Activated CD4-positive, alpha-beta T cell treated with anti-CD3 and anti-CD28 coated beads, Interleukin-2, amount 50 U/mL, for 48 hours (primary cell): Measurements from ENCODE around the gene PRKAR1B.
"Not testable (repeated sequence)": the region's sequence is repeated elsewhere in the genome, so short reads cannot be mapped to it uniquely, and the experiment has no call there.

ENCODE experiments used
- DNase-seq, 2 experiments: peaks; one replicate each; pipeline ENCODE4 v3.0.0-alpha.2; 2020

The PRKAR1B gene

DNA sequence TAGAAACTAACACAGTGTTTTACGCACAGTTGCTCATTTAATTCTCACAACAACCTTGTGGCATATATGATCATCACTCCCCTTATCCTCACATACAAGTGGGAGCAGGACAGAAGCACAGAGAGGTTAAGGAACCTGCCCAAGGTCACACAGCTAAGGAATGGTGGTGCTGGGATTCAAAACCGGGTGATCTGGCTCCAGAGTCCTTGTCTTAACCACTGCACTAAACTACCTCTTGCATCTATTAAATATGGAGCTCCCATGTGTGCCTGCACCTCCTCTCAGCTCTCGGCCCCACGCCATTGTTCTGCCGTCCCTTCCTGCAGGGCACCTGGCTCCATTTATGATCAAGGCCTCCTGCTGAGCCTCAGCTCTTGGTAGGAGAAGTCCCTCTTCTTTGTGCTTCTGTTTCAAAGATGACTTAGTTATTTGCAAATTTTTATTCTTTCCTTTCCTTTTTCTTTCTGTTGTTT is 107.7 kb downstream of the PRKAR1B start:
- no peak for DNase-seq

DNA sequence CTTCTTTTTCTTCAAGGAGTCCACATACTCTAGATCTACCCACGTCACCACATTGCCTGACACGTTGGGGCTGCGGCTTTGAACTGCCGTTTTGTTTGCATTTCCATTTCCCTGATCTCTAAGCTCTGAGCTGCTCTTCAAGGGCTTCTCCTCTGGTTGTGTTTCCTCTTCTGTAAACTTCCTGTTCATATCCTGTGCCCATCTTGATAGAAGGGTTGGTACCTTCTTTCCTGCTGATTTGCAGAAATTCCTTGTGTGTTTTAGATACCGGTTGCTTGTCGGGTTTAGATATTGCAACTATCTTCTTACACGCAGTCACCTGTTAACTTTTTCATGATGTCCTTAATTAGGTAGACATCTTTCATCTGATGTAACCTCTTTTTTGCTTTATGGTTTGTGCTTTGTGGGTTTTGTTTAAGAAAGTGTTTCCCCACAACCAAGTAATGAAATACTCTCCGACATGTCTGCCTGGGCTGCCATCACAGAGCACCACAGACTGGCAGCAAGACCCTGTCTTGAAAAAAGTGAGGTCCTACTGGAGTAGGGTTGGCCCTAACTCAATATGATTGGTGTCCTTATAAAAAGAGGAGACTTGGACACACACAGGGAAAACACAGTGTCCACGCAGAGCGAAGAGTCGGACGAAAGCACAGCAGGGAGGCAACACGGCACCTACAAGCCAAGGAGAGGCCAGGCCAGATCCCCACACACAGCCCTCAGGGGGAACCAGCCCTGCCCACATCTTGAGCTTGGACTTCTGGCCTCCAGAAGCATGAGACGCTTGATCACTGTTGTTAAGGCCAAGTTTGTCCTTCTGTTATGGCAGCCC is 108.3 kb downstream of the PRKAR1B start:
- peak; percentile 51 to 65 for DNase-seq

GRCh38 chr7:617614-618538 is 109.2 kb downstream of the PRKAR1B start:
- DNase-seq: peak; percentile 31 to 43

- DNase-seq: no peak
Observed at GRCh38 chr7:613442-614140, 113.5 kb downstream of the PRKAR1B start.

GRCh38 chr7:611837-612236 is 115.2 kb downstream of the PRKAR1B start:
- not testable (repeated sequence) for DNase-seq

GRCh38 chr7:611281-611810 is 115.7 kb downstream of the PRKAR1B start:
- no peak for DNase-seq

DNA sequence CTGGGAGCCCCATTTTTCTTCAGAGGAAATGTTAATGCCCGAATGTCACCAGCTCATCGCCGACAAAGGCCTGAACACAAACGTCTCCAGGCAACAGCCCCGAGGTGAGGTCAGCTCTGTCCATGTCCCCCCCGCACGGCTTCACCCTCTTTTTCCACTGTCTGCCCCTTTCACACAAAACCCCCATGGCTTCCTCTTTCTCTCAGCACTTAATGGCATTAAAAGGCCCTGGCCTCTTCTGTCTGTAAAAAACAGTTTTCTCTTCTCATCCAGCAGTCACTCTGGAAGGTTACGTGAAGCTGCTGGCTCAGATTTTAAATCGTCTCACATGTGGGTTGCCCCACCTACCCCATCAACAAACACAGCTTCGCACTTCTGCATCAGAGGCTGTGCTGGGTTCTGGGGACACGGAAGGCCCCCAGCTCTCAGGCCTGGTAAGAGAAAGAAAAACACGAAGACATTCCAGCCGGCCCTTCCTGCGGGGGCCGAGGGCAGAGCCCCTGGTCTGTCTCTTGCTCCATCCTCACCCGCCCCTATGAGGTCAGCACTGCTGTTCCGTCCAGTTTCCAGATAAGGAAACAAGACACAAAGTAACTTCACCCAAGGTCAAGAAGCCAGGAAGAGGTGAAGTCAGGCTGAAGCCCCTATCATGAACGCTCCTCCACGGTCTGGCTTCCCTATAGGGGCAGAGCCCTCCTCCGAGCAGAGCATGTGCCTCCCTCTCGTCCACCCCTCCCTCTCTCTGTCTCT is 116.4 kb downstream of the PRKAR1B start:
- no peak for DNase-seq

GRCh38 chr7:610141-610530 is 116.9 kb downstream of the PRKAR1B start:
- no peak for DNase-seq

GRCh38 chr7:609365-609764 is 117.7 kb downstream of the PRKAR1B start:
- DNase-seq: no peak

GRCh38 chr7:608954-609353 is 118.1 kb downstream of the PRKAR1B start:
- no peak for DNase-seq

DNA sequence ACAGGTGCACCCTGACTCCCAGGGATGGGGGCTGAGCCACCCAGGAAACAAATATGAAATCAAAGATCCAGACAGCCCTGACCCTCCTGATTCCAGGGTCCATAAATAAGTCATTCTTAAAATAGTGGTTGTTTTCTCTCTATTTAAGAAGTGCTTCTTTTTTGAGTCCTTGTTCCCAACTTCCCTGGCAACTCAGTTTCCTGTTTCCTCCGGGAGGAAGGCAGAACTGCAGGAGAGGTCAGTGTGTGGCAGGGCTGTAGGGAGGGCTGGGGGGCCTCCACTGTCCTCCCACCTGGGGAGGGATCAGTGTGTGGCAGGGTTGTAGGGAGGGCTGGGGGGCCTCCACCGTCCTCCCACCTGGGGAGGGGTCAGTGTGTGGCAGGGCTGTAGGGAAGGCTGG is 118.7 kb downstream of the PRKAR1B start:
- no peak for DNase-seq

DNA sequence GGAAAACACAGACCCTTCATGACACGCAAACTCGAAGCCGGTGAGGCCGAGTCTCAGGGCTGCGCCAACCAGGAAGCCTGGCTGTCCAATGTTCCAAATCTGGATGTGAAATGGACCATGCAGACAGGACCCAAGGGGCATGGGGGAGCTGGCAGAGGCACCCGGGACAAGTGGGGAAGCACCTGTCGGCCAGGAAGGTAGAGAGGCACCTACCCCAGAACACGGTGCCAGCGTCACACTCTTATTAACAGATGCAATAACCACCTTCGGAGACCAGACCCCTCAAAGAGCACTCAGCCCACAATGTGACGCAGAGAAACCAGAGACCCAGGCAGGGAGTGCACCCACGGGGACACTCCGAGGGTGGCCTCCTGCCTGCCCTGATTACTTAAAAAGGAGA is 119.1 kb downstream of the PRKAR1B start:
- DNase-seq: no peak

DNA sequence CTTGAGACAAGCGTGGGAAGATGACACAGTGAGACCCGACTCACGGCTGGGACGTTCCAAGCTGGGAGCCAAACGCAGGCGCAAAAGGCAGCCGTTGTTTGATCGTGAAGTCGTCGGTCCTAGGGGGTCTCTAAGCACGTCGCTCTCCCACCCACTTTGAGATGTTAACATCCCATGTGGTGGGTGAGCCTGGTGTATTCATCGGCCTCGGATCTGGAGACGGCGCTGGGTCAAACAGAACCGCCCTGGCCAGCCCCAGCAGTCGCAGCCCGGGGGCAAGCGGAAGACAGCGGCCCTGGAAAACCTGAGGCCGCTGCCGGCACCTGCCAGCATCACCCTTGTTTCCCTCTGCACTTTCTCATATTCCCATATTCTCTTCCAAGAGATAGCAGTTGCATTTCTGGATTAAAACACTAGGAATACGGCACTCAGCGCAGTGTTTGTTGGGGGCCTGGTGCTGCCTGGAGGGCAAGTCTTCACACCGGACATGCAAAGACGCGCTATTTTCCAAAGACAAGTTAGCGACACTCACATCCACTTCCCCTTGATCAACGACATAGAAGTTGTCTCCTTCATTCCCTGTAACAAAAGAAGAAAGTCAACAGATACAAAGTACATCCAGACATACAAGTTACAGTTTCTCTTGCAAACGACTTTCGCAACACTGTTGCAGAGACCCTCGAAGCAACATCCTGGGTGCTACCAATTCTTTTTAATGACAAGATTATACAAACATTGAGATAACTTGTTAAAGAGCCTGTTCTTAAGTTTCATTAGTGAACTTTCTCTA is 121.2 kb downstream of the PRKAR1B start:
- DNase-seq: no peak

DNA sequence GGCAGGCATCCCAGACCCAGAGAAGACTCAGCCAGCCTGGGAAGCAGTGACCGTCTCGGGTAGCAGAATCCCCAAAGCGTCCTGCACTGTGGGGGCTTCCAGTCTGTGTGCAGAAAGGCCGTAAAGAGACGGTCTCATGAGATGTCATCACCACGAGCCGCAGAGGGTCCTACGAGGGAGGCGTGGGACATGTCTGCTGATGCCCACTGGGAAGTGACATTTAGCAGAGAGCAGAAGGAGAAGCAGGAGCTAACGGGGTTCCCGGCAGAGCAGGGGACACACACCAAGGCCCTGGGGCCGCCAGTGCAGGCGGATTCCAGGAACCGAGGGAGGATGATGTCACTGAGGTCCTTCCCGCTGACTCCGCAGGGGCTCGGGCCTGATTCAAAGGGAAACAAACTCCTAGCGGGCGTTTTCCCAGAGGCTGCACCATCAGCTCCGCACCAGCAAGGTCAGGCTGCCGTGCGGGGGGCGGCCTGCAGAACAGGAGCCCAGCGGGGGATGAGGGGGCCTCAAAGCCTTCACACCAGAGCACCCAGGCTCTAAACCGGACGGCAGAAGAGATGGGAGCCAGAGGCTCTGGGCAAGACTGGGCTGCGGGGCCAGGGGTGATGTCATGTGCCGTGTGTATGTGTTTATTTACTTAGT is 122.1 kb downstream of the PRKAR1B start:
- DNase-seq: peak; percentile 70 to 74

DNA sequence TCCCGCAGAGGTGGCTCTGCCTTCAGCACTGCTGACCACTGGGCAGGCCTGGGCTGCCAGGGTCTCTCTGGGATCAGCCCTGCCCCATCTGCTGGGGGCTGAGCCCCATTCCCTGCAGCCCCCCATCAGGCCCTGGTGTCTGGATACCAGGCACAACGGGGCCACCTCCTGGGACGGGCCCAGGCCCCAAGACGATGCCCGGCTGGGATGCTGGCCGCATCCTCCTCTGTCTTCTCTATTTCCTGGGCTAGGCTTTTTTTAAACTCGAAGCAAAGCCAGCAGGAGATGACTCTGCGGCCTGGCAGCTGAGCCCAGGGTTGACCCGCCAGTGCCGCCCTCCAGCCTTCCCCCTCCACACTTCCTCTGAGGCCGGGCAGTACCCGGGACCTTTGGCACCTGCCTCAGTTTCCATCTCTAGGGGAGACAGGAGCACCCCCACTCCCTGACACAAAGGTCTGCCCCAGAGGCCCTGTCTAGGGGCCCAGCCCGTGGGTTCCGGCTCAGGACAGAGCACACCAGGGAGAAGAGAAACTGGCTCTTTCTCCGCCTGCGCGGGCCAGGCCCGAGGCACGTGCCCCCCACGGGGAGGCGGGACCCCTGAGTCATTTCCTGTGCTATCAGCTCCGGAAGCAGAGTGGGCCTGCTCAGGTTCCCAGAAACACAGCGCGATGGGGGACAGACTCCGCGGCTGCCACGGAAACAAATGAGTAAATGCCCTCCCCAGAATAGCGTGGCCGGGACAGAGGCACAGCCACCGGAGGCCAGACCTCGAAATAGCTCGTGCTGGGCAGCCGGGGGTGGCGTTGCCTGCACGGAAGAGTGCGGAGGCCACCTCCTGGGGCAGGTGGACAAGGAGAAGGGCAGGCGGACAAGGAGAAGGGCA is 122.8 kb downstream of the PRKAR1B start:
- peak; percentile 95 to 97 for DNase-seq

DNA sequence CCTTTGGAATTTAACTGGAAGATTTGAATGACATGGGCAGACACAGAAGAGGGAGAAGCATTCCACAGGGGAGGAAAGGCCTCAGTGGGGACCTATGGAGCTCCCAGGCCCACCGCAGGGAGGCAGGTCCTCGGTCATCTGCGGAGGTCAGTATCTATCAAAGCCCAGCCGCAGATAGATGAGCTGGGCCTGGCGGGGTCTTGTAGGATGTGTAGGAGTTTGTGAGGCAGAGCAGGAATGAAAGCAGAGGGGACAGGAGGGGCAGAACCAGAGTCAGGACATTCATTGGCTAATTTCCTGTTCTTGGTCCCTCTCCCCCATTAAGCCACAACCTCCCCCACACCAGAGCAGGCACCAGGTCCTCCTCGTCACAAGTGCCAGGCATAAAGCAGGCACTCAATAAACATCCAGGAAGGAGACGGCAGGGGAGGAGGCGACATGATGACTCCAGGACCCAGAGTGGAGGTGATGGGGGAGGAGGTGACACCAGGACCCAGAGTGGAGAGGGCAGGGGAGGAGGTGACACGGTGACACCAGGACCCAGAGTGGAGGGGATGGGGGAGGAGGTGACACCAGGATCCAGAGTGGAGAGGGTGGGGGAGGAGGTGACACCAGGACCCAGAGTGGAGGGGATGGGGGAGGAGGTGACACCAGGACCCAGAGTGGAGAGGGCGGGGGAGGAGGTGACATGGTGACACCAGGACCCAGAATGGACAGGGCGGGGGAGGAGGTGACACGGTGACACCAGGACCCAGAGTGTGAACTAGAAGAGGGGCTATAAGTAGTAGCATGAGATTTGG is 123.7 kb downstream of the PRKAR1B start:
- DNase-seq: peak; percentile 70 to 75

DNA sequence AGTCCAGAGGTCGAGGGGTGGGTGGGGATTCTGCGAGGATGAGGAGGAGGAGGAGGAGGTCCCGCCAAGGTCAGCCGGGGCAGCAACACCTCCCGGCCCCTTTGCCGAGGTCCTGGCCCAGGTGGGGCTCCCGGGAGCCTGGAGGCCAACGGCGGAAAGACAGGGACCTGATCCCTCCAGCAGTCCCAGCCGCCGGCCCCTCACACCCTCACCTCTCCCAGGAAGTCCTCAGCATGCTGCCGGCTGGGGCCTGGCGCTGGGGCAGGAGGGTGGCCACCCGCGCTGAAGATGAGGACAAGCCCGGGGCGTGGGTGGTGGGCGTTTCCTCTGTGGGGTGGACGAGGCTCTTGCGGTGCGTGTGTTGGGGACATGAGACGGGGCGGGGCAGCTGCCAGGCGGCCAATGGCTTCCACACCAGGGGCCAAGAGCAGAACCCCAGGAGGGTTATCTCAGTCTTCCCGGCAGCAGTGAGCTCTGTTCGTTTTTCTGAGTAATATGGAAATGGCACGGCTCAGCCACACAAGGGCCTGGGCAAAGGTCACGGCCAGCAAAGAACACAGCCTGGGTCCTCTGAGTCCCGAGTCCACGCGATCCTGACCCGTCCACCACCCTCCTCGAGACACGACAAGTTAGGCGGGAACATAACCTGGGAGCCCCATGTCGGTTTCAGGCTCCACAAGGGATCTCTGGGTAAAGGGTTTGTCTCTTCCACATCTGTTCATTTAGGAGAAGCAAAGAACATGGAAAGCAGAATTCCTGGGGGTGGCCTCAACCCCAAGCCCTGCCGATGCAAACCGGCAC is 124.5 kb downstream of the PRKAR1B start:
- DNase-seq: peak; percentile 85 to 88
